Ishikawa (cell line): Measurements from ENCODE around the gene SOS2.

Experiments used
- EP300 ChIP-seq: IDR thresholded peaks from 2 replicates; pipeline ENCODE4 v1.6.1; 2012; ENCODE audit warnings: borderline replicate concordance
- FOXM1 ChIP-seq: IDR thresholded peaks from 2 replicates; pipeline ENCODE4 v1.6.1; 2012; ENCODE audit warnings: low read depth, borderline replicate concordance
- MAX ChIP-seq: IDR thresholded peaks from 2 replicates; pipeline ENCODE4 v1.6.1; 2012
- YY1 ChIP-seq: IDR thresholded peaks from 2 replicates; pipeline ENCODE4 v1.6.1; 2012; ENCODE audit warnings: low read depth
- TF ChIP-seq, protein P1 (sequence below): IDR thresholded peaks from 2 replicates; pipeline ENCODE4 v1.6.1; 2012; ENCODE audit warnings: low read depth, mild to moderate bottlenecking

- TF ChIP-seq FOXM1 (no peak), EP300 (no peak), YY1 (no peak), MAX (no peak)
- TF ChIP-seq, protein P1, sequence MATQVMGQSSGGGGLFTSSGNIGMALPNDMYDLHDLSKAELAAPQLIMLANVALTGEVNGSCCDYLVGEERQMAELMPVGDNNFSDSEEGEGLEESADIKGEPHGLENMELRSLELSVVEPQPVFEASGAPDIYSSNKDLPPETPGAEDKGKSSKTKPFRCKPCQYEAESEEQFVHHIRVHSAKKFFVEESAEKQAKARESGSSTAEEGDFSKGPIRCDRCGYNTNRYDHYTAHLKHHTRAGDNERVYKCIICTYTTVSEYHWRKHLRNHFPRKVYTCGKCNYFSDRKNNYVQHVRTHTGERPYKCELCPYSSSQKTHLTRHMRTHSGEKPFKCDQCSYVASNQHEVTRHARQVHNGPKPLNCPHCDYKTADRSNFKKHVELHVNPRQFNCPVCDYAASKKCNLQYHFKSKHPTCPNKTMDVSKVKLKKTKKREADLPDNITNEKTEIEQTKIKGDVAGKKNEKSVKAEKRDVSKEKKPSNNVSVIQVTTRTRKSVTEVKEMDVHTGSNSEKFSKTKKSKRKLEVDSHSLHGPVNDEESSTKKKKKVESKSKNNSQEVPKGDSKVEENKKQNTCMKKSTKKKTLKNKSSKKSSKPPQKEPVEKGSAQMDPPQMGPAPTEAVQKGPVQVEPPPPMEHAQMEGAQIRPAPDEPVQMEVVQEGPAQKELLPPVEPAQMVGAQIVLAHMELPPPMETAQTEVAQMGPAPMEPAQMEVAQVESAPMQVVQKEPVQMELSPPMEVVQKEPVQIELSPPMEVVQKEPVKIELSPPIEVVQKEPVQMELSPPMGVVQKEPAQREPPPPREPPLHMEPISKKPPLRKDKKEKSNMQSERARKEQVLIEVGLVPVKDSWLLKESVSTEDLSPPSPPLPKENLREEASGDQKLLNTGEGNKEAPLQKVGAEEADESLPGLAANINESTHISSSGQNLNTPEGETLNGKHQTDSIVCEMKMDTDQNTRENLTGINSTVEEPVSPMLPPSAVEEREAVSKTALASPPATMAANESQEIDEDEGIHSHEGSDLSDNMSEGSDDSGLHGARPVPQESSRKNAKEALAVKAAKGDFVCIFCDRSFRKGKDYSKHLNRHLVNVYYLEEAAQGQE, result no peak
These were observed 9.2 kb downstream of the SOS2 start for GRCh38 chr14:50222055-50222613.
